PC-9 (cell line): ENCODE results near the gene GAS7. TPM values are rescaled to one million over a fixed set of nuclear protein-coding genes. Genes with fewer than 3 reads are reported as not detected.
A peak's percentile ranks its signal among the peaks of the same experiment; 100 is the strongest.

Source experiments
- BruUV-seq: library from RNA; stranded (reverse); fragments of 400-500 nt; replicated peaks from 2 replicates; lab custom pipeline; 2021; lab: Mats Ljungman, UMichigan
- CTCF ChIA-PET: fragments of 300-600 bp; sonication (Branson Sonifier 250); formaldehyde crosslinking; loops from one replicate; lab custom pipeline; 2022; ENCODE audit warnings: antibody characterized with exemption; lab: Charles Lee
- POLR2A ChIA-PET: fragments of 300-600 bp; sonication (Branson Sonifier 250); formaldehyde crosslinking; loops from one replicate; lab custom pipeline; 2022; ENCODE audit warnings: antibody characterized with exemption; ENCODE audit not compliant: unreplicated experiment; lab: Charles Lee
- DNase-seq, 2 experiments: peaks; one replicate each; pipeline versions ENCODE4 v3.0.0 to v3.0.0-alpha.2; 2015 to 2022; ENCODE audit warnings: mixed read lengths in 1 of 2
- H2AFZ ChIP-seq: fragments of 200-600 bp; sonication (generic); 2 replicates; pipeline ENCODE4 v1.8.1; 2017; ENCODE audit warnings: antibody characterized with exemption
- H3F3A ChIP-seq: fragments of 200-600 bp; sonication (generic); 2 replicates; pipeline ENCODE4 v1.8.1; 2017; ENCODE audit warnings: antibody characterized with exemption, mild to moderate bottlenecking, low read depth; ENCODE audit not compliant: insufficient read depth
- H3K27ac ChIP-seq: fragments of 200-600 bp; sonication (generic); 2 replicates; pipeline ENCODE4 v1.6.1; 2016; ENCODE audit warnings: mixed run types
- H3K27me3 ChIP-seq: fragments of 200-600 bp; sonication (generic); 2 replicates; pipeline ENCODE4 v1.6.1; 2016; ENCODE audit warnings: low read depth, mixed run types; ENCODE audit not compliant: insufficient read depth
- H3K36me3 ChIP-seq: fragments of 200-600 bp; sonication (generic); 2 replicates; pipeline ENCODE4 v1.6.1; 2016; ENCODE audit warnings: low read depth, mixed run types
- H3K4me1 ChIP-seq: fragments of 200-600 bp; sonication (generic); replicated peaks from 2 replicates; pipeline ENCODE4 v1.6.1; 2016; ENCODE audit warnings: mixed run types; ENCODE audit not compliant: insufficient read depth
- H3K4me2 ChIP-seq: fragments of 200-600 bp; sonication (generic); 2 replicates; pipeline ENCODE4 v1.6.1; 2017; ENCODE audit warnings: mixed run types
- H3K4me3 ChIP-seq: fragments of 200-600 bp; sonication (generic); 2 replicates; pipeline ENCODE4 v1.6.1; 2016; ENCODE audit warnings: mixed run types
- H3K79me2 ChIP-seq: fragments of 200-600 bp; sonication (generic); 2 replicates; pipeline ENCODE4 v1.6.1; 2017; ENCODE audit warnings: low read depth, mixed run types
- H3K9me2 ChIP-seq: fragments of 200-600 bp; sonication (generic); 2 replicates; pipeline ENCODE4 v1.8.1; 2017; ENCODE audit warnings: mild to moderate bottlenecking; ENCODE audit not compliant: insufficient read depth
- H3K9me3 ChIP-seq: fragments of 200-600 bp; sonication (generic); 2 replicates; pipeline ENCODE4 v1.8.1; 2016; ENCODE audit warnings: low read depth; ENCODE audit not compliant: insufficient read depth
- H4K20me1 ChIP-seq: fragments of 200-600 bp; sonication (generic); 2 replicates; pipeline ENCODE4 v1.8.1; 2017; ENCODE audit not compliant: insufficient read depth
- EZH2 ChIP-seq: fragments of 200-600 bp; sonication (generic); IDR thresholded peaks from 2 replicates; pipeline ENCODE4 v1.8.0; 2017; ENCODE audit warnings: antibody characterized with exemption, low read depth
- intact Hi-C: fragments of 100-400 bp; cut with micrococcal nuclease; formaldehyde crosslinking; loops from one replicate; pipeline ENCODE4 v1.10.0; 2022; ENCODE audit not compliant: unreplicated experiment
- total RNA-seq: library from RNA; stranded (reverse); gene quantifications from 2 replicates; pipeline ENCODE4 v1.2.3, GENCODE V29; 2021
- TF ChIP-seq, protein P1 (sequence below): fragments of 200-600 bp; sonication (generic); conservative IDR thresholded peaks from 2 replicates; pipeline ENCODE4 v1.6.1; 2017; ENCODE audit warnings: mixed run types, antibody characterized with exemption, mild to moderate bottlenecking, moderate library complexity

GAS7 gene
- total RNA-seq, 1 experiment from 2014 or later = not detected

DNA sequence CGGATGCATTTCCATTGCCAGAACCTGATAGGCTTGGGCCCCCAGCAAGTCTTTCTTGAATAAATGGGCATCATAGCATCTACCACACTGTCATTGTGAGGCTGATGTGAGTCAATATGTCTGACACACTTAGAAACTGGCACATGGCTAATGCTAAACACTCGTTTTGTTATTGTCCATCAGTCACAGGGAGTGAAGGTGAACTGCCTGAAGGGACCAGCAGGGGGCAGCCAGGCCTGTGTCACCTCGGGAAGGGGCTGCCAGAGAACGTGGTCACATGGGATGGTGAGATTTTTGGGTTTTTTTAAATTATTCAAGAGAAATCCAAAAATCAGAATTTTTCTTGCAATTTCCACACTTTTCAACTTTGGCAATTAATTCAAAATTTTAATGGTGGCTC is 292.5 kb downstream of the GAS7 start:
- H3K79me2 ChIP-seq = no peaks in the 10 kb centered on the region
- H3K27me3 ChIP-seq = no peaks in the 10 kb centered on the region
- DNase-seq = peak in 1 of 2 experiments; percentile 23
- H3K4me3 ChIP-seq = no peak overlapping the region
- ChIA-PET CTCF (interaction anchor here (0.6 kb wide), 1 partner anchor 89 kb away, joined by 3 read pairs; no protein-coding TSS in a partner anchor), POLR2A (no interaction called here)
- no TSS peak for BruUV-seq
- intact Hi-C loops = no loop called here
- H3K36me3 ChIP-seq = no peaks in the 10 kb centered on the region
- H2AFZ ChIP-seq = no peak overlapping the region
- H3K4me1 ChIP-seq = peaks cover 3% of the 10 kb centered on the region; the same call in 1 of the 2 replicates
- H4K20me1 ChIP-seq = no peaks in the 10 kb centered on the region
- H3K9me3 ChIP-seq = no peaks in the 10 kb centered on the region
- TF ChIP-seq EZH2 = no peak
- TF ChIP-seq, protein P1, sequence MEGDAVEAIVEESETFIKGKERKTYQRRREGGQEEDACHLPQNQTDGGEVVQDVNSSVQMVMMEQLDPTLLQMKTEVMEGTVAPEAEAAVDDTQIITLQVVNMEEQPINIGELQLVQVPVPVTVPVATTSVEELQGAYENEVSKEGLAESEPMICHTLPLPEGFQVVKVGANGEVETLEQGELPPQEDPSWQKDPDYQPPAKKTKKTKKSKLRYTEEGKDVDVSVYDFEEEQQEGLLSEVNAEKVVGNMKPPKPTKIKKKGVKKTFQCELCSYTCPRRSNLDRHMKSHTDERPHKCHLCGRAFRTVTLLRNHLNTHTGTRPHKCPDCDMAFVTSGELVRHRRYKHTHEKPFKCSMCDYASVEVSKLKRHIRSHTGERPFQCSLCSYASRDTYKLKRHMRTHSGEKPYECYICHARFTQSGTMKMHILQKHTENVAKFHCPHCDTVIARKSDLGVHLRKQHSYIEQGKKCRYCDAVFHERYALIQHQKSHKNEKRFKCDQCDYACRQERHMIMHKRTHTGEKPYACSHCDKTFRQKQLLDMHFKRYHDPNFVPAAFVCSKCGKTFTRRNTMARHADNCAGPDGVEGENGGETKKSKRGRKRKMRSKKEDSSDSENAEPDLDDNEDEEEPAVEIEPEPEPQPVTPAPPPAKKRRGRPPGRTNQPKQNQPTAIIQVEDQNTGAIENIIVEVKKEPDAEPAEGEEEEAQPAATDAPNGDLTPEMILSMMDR = peak; percentile 60
- H3K9me2 ChIP-seq = no peaks in the 10 kb centered on the region
- H3K4me2 ChIP-seq = no peak overlapping the region
- H3K27ac ChIP-seq = no peak overlapping the region
- no peaks in the 10 kb centered on the region for H3F3A ChIP-seq

DNA sequence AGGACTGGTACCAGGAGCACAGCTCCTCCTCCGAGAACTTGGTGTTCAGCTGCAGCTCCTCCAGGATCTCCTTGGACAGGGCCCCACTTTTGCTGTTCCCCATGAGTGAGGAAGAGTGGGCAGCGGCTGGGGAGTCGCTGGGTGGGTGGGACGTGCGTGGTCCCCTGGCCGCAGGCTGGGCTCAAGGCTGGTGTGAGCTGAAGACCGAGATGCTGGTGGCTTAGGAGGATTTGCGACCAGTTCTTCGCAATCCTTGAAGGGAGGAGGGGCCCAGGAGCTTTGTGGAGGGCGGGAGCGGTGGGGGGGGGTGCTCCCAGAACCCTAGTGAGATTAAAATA is 293.4 kb downstream of the GAS7 start, which contains the start of gene RCVRN:
RCVRN (minus strand) TSS at position 194 of the 338 bp plus-strand sequence; CDS start at position 103, 91 bp downstream.
- CTCF ChIA-PET = interaction anchor here (0.7 to 1.0 kb wide), 2 partner anchors 23 to 807 kb away, joined by 8 to 9 read pairs; no protein-coding TSS in a partner anchor
- Histone ChIP-seq H3K27ac (no peak within 1 kb of the TSS), H3K4me1 (peaks cover 8% of the 10 kb centered on the region; the same call in 1 of the 2 replicates)

DNA sequence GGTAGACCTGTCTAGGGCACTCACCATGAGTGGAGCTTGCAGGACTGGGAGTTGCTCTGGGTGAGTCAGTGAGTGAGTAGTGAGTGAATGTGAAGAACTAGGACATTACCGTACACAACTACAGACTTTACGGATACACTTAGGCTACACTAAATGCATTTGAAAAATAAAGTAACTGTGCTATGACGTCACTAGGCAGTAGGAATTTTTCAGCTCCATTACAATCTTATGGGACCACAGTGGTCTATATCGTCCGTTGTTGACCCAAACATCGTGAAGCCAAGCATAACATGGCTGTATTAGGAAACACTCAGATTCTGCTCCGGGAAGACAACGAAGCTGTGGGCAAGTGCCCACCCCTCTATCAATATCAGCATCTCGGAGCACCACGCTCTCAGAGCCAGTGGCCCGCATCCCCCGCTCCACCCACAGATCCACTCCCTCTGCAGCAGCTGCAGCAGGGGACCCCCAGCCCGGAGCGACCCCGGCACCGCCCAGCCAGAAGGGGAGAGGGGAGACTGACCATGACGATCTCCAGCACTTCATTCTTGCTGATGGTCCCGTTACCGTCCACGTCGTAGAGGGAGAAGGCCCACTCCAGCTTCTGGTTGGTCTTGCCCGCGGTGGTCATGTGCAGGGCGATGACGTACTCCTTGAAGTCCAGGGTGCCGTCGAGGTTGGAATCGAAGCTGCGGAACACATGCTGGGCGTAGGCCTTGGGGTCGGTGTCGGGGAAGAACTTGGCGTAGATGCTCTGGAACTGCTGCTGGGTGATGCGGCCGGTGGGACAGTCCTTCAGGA is 293.9 kb downstream of the GAS7 start:
- no TSS peak for BruUV-seq
- CTCF ChIA-PET = interaction anchor here (0.6 to 1.0 kb wide), 3 partner anchors 24 to 808 kb away, joined by 8 to 9 read pairs (median 8); no protein-coding TSS in a partner anchor
- no peaks in the 10 kb centered on the region for H3K36me3 ChIP-seq
- intact Hi-C loops = no loop called here
- H3K9me2 ChIP-seq = no peaks in the 10 kb centered on the region
- POLR2A ChIA-PET = no interaction called here
- no peak overlapping the region for H2AFZ ChIP-seq
- no peaks in the 10 kb centered on the region for H3F3A ChIP-seq
- no peak overlapping the region for H3K4me2 ChIP-seq
- H3K9me3 ChIP-seq = no peaks in the 10 kb centered on the region
- no peaks in the 10 kb centered on the region for H3K27me3 ChIP-seq
- DNase-seq = no peak
- H3K79me2 ChIP-seq = no peaks in the 10 kb centered on the region
- H4K20me1 ChIP-seq = no peaks in the 10 kb centered on the region
- no peak overlapping the region for H3K27ac ChIP-seq
- H3K4me1 ChIP-seq = peaks cover 8% of the 10 kb centered on the region; the same call in 1 of the 2 replicates
- TF ChIP-seq, protein P1 = no peak
- no peak for TF ChIP-seq EZH2
- no peak overlapping the region for H3K4me3 ChIP-seq

More for the DNA sequence above, 293.4 kb downstream of the GAS7 start, which contains the start of gene RCVRN:
- Histone ChIP-seq H3K4me3 (no peak within 1 kb of the TSS), H3K79me2 (no peaks in the 10 kb centered on the region), H3K9me3 (no peaks in the 10 kb centered on the region), H3K4me2 (no peak within 1 kb of the TSS), H3K36me3 (no peaks in the 10 kb centered on the region), H4K20me1 (no peaks in the 10 kb centered on the region), H3F3A (no peaks in the 10 kb centered on the region), H3K9me2 (no peaks in the 10 kb centered on the region), H3K27me3 (no peaks in the 10 kb centered on the region), H2AFZ (no peak within 1 kb of the TSS)
- POLR2A ChIA-PET = no interaction called here
- DNase-seq = no peak
- intact Hi-C loops = no loop called here
- no TSS peak for BruUV-seq
- TF ChIP-seq, protein P1 = no peak
- no peak for TF ChIP-seq EZH2
